Measurements from ENCODE around the gene TMEM154.

TMEM154 gene

GRCh38 chr4:152588869-152589268, 90.9 kb downstream of the TMEM154 start:
- DNase-seq: no peak

GRCh38 chr4:152587127-152587526, 92.7 kb downstream of the TMEM154 start:
- no peak for DNase-seq

- no peak for DNase-seq
Measured at GRCh38 chr4:152586668-152587067, 93.1 kb downstream of the TMEM154 start.

- DNase-seq: no peak
Measured at GRCh38 chr4:152585023-152585441, 94.8 kb downstream of the TMEM154 start.

- no peak for DNase-seq
Measured at GRCh38 chr4:152581536-152582160, 98.1 kb downstream of the TMEM154 start.

GRCh38 chr4:152579916-152580315, 99.9 kb downstream of the TMEM154 start:
- no peak for DNase-seq

- DNase-seq: no peak
Measured at GRCh38 chr4:152579107-152579764, 100.6 kb downstream of the TMEM154 start.

GRCh38 chr4:152578670-152579069, 101.1 kb downstream of the TMEM154 start:
- DNase-seq: no peak

- no peak for DNase-seq
Measured at GRCh38 chr4:152577708-152578396, 101.9 kb downstream of the TMEM154 start.

GRCh38 chr4:152575533-152575932, 104.3 kb downstream of the TMEM154 start:
- no peak for DNase-seq

- no peak for DNase-seq
Measured at GRCh38 chr4:152573861-152574260, 105.9 kb downstream of the TMEM154 start.

- no peak for DNase-seq
Measured at GRCh38 chr4:152572417-152573086, 107.2 kb downstream of the TMEM154 start.

GRCh38 chr4:152571770-152572169, 108.0 kb downstream of the TMEM154 start:
- no peak for DNase-seq

- no peak for DNase-seq
Measured at GRCh38 chr4:152571296-152571695, 108.5 kb downstream of the TMEM154 start.
